A549 treated with AZD9567 at 1 μM for 4 hours (cell line): ENCODE measurements around the gene MRNIP. TPM values are rescaled to one million over a fixed set of nuclear protein-coding genes. Genes with fewer than 3 reads are reported as not detected.

Experiments
- total RNA-seq: library from RNA; stranded (reverse); fragments of 200-300 nt; extraction: Qiagen RNA extraction; gene quantifications from 5 replicates; pipeline ENCODE4 v1.2.3, GENCODE V29; 2022; ENCODE audit not compliant: insufficient read depth

MRNIP gene
- 14.6 to 27.9 TPM (median 26.5 TPM) in 5 replicates for total RNA-seq

DNA sequence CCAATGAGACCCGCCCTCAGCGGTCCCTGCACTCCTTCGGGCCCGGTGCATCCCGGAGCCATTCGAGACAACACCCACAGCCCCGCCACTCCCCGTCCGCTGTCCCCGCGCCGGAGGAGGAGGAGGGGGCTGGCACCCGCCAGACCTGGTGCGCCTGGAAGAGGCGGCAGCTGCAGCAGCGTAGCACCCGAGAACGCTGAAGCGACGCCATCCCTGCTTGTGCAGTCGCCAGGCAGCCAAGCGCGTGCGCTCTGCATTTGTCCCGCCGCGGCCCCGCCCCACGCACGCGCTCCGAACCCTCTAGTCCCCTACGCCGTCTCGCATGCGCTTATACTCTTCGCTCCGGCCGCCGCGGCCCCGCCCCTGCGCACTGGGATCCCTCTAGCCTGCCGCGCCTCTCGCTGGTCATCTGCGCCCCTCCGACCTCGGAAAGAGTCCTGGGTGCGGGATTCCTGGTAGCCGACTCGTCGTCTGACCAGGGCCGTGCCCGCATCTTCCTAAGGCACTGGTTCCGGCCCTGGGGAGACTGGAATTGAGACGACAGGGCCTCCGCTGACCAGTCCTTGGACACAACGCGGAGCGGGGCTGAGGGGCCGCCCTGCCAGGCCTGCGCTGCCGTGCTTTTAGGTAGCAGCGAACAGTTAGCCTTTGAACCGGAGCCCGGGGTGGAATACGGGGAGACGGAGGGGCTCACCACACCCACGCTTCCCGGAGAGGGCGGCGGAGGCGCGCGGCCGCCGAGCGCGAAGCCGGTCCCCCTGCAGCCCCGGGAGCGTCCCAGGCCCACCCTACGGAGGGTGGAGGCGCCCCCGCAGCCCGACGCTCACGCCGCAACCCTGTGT, at the start of gene MRNIP:
Gene MRNIP (minus strand): TSS at position 232 of the 842 bp plus-strand sequence. CDS start 21 bp downstream, at position 211.

DNA sequence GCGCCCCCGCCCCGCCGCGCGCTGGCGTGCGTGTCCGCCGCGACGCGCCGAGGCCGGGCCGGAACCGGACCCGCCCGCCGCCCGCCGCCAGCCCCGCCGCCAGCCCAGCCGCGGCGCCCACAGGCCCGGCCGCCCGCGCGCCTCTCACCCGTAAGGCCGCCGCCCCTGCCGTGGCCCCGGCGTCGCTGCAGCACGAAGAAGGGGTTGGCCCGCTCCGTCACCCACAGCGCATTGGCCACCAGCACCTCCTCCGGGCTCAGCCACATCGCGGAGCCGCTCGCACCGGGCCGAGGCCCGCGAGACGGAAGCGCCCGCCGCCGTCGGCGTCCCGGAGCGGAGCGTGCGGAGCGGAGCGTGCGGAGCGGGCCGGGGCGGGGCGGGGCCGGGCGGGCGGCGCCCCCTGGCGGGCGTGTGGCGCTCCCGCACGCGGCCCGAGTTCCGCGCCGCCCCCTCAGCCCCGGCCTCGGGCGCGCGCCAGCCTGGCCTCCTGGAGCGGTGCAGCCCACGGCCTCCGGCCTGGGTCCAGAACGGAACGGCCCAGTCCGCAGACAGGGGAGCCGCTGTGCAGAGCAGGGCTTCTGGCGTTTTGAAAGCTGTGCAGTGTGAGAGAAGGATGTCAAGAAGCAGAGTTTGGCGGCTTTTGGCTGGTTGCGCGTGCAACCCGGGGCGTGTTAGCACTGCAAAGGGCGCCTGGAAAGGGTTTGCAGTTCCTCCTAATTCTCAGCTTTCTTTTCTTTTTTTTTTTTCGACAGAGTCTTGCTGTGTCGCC, 49.1 kb upstream of the MRNIP start, which contains the start of gene TBC1D9B:
Gene TBC1D9B (minus strand): TSS at position 342 of the 769 bp plus-strand sequence. CDS start 76 bp downstream, at position 266.

GRCh38 chr5:179820483-179821297, 37.9 kb downstream of the MRNIP start, which contains the start of gene SQSTM1:
Gene SQSTM1 (plus strand): TSS chr5:179820905. CDS start chr5:179820937, 32 bp downstream.

GRCh38 chr5:179806250-179807048, 52.2 kb downstream of the MRNIP start, which contains the start of gene MGAT4B:
Gene MGAT4B (minus strand): TSS chr5:179806866. CDS start chr5:179806583, 283 bp downstream.

GRCh38 chr5:179793468-179794139, 65.0 kb downstream of the MRNIP start, which contains the start of gene LTC4S:
Gene LTC4S (plus strand): TSS chr5:179793986. CDS start chr5:179794081, 95 bp downstream.

Other genes starting within 250 kb of the MRNIP start
- 480 to 671 TPM (median 491 TPM) in 5 replicates for gene HNRNPH1, start 235.1 kb downstream of the MRNIP start, total RNA-seq
- not detected in 5 replicates for gene CBY3, start 177.8 kb downstream of the MRNIP start, total RNA-seq
- gene CANX, start 159.8 kb downstream of the MRNIP start, total RNA-seq: 336 to 487 TPM (median 351 TPM) in 5 replicates
- 17.6 to 41.2 TPM (median 20.7 TPM) in 5 replicates for gene MAML1, start 126.0 kb downstream of the MRNIP start, total RNA-seq
- 0.21 to 0.42 TPM (median 0.39 TPM) in 3 of 5 replicates, not detected in the others for gene LTC4S, start 64.8 kb downstream of the MRNIP start, total RNA-seq
- 175 to 217 TPM (median 208 TPM) in 5 replicates for gene MGAT4B, start 52.0 kb downstream of the MRNIP start, total RNA-seq
- gene SQSTM1, start 37.9 kb downstream of the MRNIP start, total RNA-seq: 877 to 1,506 TPM (median 1,009 TPM) in 5 replicates
- gene TBC1D9B, start 49.1 kb upstream of the MRNIP start, total RNA-seq: 57.2 to 66.3 TPM (median 66.0 TPM) in 5 replicates
- 37.8 to 45.1 TPM (median 42.4 TPM) in 5 replicates for gene RNF130, start 212.9 kb upstream of the MRNIP start, total RNA-seq